A549 treated with Mapracorat at 1 μM for 4 hours (cell line): ENCODE results near the gene RTCA. TPM values are rescaled to one million over a fixed set of nuclear protein-coding genes. Genes with fewer than 3 reads are reported as not detected.

Experiments
- total RNA-seq: library from RNA; stranded (reverse); fragments of 200-300 nt; extraction: Qiagen RNA extraction; gene quantifications from 5 replicates; pipeline ENCODE4 v1.2.3, GENCODE V29; 2022

The RTCA gene
- 21.7 to 23.5 TPM (median 22.2 TPM) in 5 replicates for total RNA-seq

DNA sequence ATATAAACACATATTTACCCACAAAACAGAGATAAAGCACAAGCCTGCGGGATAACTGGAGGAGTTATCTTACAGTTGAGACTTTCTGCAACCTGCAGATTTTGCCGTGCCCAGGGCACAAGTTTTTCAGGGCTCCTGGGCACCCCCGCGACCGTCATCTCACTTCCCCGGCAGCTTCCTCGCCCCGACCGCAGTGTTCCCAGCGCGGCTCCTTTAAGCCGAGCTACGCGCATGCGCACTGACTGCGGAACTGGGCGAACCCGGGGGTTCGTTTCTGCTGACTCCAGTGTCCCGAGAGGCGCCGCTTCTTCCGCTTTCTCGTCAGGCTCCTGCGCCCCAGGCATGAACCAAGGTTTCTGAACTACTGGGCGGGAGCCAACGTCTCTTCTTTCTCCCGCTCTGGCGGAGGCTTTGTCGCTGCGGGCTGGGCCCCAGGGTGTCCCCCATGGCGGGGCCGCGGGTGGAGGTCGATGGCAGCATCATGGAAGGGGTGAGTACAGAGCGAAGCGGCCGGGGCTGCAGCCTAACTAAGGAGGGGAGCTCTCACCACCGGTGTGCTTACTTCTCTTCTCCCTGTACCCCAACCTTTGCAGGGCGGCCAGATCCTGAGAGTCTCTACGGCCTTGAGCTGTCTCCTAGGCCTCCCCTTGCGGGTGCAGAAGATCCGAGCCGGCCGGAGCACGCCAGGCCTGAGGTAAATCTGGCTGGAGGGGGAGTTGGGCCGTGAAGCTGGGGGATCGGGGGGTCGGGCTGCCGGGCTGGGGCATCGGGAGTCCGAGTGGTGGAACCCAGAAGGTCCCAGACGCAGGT, at the start of gene RTCA:
Gene RTCA, plus strand, starts transcription at position 286 of the 810 bp plus-strand sequence. Its CDS starts 160 bp downstream, at position 446.

DNA sequence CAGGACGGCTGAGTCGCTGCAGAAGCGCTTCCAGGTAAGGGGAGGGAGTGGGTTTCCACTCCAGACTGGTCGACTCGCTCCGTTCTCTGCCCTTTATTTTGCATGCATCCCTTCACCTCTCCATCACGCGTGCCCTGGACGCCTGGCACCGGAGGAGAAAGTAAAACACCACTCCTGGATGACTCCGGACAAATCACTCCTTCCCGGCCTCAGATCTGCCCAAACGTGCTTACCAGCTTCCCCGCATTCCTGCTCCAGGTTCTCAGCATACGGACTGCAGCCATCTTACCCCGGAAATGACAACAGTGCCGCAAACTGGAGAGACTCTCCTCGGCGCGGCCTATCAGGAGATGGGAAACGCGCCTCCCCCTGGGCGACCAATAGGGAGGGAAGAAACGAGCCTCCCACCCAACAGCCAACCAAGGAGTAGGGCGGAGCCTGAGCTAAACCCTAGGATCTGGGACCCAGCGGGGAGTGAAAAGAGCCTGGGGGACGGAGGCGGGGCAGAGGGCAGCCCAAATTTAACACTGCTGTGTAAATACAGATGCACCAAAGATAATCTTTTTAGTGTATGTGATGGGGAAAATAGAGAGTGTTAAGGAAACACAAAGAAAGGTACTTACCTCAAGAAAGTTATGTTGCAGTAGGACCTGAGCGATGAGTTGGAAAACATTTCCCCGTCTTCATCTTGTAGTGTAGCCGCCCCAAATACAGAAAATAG, 16.3 kb upstream of the RTCA start, which contains the start of gene DBT:
Gene DBT, minus strand, starts transcription at position 298 of the 721 bp plus-strand sequence. Its CDS starts 14 bp downstream, at position 284.

Other genes starting within 250 kb of the RTCA start
- gene SASS6, start 133.3 kb upstream of the RTCA start, total RNA-seq = 3.4 to 4.0 TPM (median 3.7 TPM) in 5 replicates
- 5.5 to 7.7 TPM (median 7.2 TPM) in 5 replicates for gene TRMT13, start 133.1 kb upstream of the RTCA start, total RNA-seq
- 0.10 to 0.15 TPM (median 0.10 TPM) in 3 of 5 replicates, not detected in the others for gene LRRC39, start 88.0 kb upstream of the RTCA start, total RNA-seq
- 3.0 to 4.2 TPM (median 3.7 TPM) in 5 replicates for gene DBT, start 16.4 kb upstream of the RTCA start, total RNA-seq
- 1.9 to 2.6 TPM (median 2.4 TPM) in 5 replicates for gene CDC14A, start 86.3 kb downstream of the RTCA start, total RNA-seq